OCI-LY7 (cell line): Measurements from ENCODE around the gene CFAP298.

Source experiments
- CTCF ChIP-seq: fragments of 200-600 bp; sonication (generic); conservative IDR thresholded peaks from 2 replicates; pipeline ENCODE4 v1.5.1; 2014; ENCODE audit warnings: mild to moderate bottlenecking, antibody characterized with exemption, low read length, moderate library complexity, mixed read lengths
- EZH2phosphoT487 ChIP-seq: fragments of 200-600 bp; sonication (generic); IDR thresholded peaks from 2 replicates; pipeline ENCODE4 v1.6.1; 2018; ENCODE audit warnings: low read depth, borderline replicate concordance, mild to moderate bottlenecking, mixed run types, antibody characterized with exemption, low read length, moderate library complexity, mixed read lengths

DNA sequence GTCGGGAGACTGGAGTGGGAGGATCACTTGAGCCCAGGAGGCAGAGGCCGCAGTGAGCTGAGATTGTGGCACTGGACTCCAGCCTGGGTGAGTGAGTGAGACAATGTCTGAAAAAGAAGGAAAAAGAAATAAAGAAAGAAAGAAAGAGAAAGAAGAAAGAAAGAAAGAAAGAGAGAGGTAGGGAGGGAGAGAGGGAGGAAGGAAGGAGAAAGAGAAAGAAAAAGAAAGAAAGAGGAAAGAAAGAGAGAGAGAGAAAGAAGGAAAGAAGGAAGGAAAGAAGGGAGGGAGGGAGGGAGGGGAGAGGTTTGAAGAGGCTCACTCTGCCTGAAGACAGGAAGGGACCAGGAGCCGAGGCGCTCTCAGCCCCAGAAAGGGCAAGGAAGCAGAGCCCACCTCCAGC, 22.0 kb downstream of the CFAP298 start:
- TF ChIP-seq CTCF (no peak), EZH2phosphoT487 (no peak)
